NCI-H2081 (cell line): ENCODE measurements around the gene FUT1.
"Not testable (repeated sequence)": the region's sequence is repeated elsewhere in the genome, so short reads cannot be mapped to it uniquely, and the experiment has no call there.

Experiments
- DNase-seq, 2 experiments: peaks; one replicate each; lab custom pipeline; 2025; lab: John Stamatoyannopoulos, UW

The FUT1 gene

GRCh38 chr19:48752496-48753365, at the start of gene FUT1:
FUT1 (minus strand) TSS chr19:48752641; CDS start chr19:48751281, 1,360 bp downstream.
- peak; percentile 92 to 93 for DNase-seq

GRCh38 chr19:48799358-48800300, 47.2 kb upstream of the FUT1 start:
- no peak for DNase-seq

DNA sequence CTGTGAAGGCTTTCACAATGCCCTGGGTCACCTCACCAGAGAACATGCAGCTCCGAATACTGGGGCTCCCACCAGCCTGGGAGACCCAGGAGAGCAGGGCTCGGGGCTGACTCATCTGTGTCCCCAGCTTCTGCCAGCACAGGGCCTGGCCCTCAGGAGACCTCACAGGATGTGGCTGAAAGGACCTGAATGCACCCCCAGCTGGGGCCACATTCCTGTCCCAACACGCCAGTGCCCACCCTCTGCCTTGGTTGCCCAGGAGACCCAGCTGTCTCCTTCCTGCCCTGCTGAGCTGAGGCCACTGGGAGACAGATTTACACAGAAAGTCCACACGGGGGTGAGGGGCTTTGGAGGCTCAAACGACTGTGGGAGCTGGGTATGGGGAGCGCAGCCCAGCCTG, 46.5 kb upstream of the FUT1 start:
- DNase-seq = peak; percentile 43 to 67

- no peak for DNase-seq
These were observed 44.7 kb upstream of the FUT1 start for GRCh38 chr19:48797103-48797502.

DNA sequence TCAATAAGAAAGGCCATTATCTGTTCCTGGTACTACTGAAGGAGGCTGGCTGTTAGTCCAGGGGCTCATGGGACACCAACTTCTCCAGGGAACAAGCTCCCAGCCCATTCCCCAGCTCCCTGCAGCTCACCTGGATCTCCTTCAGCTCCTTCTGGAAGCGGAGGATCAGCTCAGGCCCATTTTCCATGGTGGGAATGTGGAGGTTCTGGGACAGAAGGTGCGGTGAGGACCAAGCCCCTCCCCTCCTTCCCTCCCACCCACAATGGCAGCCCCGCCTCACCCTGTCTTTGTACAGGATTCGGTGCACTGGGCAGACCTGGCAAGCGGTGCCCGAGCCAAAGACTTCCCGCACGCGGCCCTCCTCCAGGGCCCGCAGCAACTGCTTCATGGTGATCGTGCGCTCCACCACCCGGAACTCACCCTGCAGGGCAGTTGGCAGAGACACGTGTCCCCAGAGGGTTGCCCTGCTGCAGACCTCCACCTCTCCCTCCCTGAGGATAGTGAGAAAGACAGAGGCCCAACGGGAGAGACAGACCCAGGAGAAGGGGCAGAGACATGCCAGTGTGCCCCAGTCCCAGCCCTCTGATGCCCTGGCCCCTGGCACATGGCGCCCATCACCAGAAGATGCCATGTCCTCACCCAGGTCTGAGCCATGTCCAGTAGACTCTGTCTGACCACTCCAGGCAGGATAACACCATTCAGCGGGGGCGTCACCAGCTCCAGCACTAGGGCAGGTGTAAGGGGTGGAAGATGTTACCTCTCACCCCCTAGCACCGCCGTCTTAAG, 44.0 kb upstream of the FUT1 start:
- DNase-seq = no peak

GRCh38 chr19:48795685-48796070, 43.2 kb upstream of the FUT1 start:
- DNase-seq = no peak

DNA sequence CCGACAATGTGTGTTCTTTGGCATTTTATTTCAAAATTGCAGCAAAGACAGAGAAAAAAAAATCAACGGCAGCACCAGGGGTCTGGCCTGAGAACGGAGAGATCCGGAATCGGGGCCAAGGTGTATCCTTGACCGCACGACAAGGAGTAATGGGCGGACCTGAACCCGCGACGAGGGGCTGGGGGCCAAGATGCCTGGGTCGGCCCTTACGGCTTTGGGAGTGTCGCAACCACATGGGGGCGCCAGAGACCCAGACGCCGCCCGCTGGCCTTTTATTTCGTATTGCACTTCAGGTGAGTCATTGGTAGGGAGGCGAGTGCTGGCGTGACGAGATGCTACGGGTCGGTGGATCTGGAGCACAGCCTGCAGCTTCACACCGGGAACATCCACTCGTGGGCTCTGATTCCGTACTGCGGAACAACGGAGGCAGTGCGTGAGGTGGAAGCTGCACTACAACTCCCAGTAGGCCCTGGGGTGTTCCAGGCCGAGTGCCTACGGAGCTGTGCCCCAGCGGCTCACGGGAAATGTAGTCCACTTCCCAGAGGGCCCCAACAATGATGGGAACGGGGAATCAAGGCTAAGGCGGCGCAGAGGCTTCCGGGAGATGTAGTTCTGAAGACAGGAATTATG, 42.7 kb upstream of the FUT1 start:
- peak; percentile 89 to 93 for DNase-seq

- no peak for DNase-seq
These were observed 41.9 kb upstream of the FUT1 start for GRCh38 chr19:48794291-48794690.

GRCh38 chr19:48793271-48793670, 40.8 kb upstream of the FUT1 start:
- DNase-seq = no peak

GRCh38 chr19:48787331-48787730, 34.9 kb upstream of the FUT1 start:
- not testable (repeated sequence) for DNase-seq

DNA sequence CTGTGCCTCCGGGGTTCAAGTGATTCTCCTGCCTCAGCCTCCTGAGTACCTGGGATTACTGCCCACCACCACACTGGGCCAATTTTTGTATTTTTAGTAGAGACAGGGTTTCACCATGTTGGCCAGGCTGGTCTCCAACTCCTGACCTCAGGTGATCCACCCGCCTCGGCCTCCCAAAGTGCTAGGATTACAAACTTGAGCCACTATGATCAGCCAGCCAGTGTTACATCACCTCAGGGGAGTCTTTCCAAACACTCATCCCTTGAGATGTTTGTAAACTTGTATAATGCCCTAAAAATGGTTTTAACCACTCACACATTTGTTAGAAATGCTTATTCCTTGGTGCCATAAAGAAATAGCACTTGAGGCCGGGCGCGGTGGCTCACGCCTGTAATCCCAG, 34.0 kb upstream of the FUT1 start:
- DNase-seq = not testable (repeated sequence)

GRCh38 chr19:48784527-48784926, 32.1 kb upstream of the FUT1 start:
- no peak for DNase-seq

DNA sequence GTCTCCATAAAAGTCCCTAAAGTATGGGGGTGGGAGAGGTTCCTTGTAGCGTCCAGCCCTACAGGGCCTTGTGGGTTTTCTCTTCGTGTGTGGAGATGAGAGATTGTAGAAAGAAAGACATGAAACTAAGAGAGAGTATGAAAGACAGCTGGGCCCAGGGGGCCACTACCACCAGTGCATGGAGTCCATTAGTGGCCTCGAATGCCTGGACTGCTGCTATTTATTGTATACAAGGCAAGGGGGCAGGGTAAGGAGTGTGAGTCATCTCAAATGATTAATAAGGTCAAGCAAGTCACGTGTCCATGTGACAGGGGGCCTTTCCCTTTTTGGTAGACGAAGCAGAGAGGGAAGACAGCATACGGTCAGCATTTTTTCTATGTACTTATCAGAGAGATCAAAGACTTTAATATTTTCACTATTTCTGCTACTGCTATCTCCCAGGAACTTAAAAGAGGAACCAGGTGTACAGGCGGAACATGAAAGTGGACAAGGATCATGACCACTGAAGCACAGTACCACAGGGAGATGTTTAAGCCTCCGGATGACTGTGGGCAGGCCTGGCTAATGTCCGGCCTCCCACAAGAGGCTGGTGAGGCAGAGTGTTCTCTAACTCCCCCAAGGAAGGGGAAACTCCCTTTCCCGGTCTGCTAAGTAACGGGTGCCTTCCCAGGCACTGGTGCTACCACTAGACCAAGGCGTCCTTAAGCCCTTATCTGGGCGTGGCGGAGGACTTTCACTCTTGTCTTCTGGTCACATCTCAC, 28.4 kb upstream of the FUT1 start:
- no peak for DNase-seq

GRCh38 chr19:48779636-48780035, 27.2 kb upstream of the FUT1 start:
- no peak for DNase-seq

GRCh38 chr19:48777720-48778119, 25.3 kb upstream of the FUT1 start:
- DNase-seq = no peak

DNA sequence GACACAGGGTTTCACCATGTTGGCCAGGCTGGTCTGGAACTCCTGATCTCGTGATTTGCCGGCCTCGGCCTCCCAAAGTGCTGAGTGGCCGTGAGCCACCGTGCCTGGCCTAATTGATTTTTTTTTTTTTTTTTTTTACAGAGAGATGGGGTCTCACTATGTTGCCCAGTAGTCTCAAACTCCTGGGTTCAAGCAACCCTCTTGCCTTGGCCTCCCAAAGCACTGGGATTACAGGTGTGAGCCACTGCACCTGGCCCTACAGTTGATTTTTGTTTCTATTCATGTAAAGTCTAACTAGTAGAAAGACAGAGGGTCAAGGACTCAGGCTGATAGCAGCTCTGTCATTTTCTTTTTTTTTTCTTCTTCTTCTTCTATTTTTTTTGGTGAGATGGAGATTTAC, 24.7 kb upstream of the FUT1 start:
- no peak for DNase-seq

DNA sequence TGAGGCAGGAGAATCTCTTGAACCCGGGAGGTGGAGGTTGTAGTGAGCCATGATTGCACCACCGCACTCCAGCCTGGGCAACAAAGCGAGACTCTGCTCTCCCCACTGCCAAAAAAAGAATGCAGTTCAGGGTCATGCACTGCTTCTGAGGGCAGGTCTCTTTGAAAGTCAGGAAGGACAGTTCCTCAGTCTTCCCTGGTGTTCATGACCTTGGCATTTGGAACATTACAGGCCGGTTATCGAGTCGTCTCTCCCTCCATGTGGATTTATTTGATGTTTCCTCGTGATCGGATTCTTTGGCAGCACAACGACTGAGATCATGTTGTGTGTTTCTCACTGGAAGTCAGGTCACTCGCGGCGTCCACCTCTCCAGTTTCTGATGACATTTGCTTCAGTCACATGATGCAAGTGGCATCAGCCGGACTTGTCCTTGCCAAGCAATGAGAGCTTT, 20.1 kb upstream of the FUT1 start:
- DNase-seq = no peak

GRCh38 chr19:48770734-48771472, 18.5 kb upstream of the FUT1 start:
- no peak for DNase-seq

GRCh38 chr19:48770266-48770665, 17.8 kb upstream of the FUT1 start:
- DNase-seq = no peak
